Hepatocyte (in vitro differentiated cells): Measurements from ENCODE around the gene ANK2.

Experiments used
- EZH2 ChIP-seq: fragments of 200-600 bp; sonication (generic); IDR thresholded peaks from 2 replicates; pipeline ENCODE4 v1.6.1; 2016; ENCODE audit warnings: antibody characterized with exemption, mild to moderate bottlenecking, borderline replicate concordance
- TF ChIP-seq, protein P1 (sequence below): fragments of 200-600 bp; sonication (generic); IDR thresholded peaks from 2 replicates; pipeline ENCODE4 v1.5.1; 2016; ENCODE audit warnings: antibody characterized with exemption, mild to moderate bottlenecking; ENCODE audit not compliant: poor library complexity

DNA sequence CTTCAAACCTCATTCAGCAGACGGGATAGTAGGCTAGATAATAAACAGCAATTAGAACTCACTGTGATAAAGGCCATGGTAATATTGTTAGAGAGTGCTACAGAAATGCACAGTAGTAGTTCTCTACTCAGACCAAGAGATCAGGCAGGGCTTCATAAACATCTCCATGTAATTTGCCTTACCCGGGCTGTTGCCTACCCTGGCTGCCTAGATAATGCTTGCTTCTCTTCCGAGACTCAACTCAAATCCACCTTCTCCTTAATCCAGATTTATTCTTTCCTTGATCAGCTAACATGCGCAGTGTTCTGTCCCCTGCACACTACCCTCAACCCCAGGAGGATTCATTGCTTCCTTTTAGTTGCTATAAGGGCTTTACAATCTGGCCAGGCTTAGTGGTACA lies 21.8 kb downstream of the ANK2 start:
- TF ChIP-seq, protein P1, sequence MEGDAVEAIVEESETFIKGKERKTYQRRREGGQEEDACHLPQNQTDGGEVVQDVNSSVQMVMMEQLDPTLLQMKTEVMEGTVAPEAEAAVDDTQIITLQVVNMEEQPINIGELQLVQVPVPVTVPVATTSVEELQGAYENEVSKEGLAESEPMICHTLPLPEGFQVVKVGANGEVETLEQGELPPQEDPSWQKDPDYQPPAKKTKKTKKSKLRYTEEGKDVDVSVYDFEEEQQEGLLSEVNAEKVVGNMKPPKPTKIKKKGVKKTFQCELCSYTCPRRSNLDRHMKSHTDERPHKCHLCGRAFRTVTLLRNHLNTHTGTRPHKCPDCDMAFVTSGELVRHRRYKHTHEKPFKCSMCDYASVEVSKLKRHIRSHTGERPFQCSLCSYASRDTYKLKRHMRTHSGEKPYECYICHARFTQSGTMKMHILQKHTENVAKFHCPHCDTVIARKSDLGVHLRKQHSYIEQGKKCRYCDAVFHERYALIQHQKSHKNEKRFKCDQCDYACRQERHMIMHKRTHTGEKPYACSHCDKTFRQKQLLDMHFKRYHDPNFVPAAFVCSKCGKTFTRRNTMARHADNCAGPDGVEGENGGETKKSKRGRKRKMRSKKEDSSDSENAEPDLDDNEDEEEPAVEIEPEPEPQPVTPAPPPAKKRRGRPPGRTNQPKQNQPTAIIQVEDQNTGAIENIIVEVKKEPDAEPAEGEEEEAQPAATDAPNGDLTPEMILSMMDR, result no peak
- no peak for TF ChIP-seq EZH2
